H9 (cell line): Measurements from ENCODE around the gene CCM2. TPM values are rescaled to one million over a fixed set of nuclear protein-coding genes. Genes with fewer than 3 reads are reported as not detected.

Experiments
- DNase-seq: peaks from one replicate; pipeline ENCODE4 v3.0.0-alpha.2; 2017
- H2AFZ ChIP-seq: one replicate; pipeline ENCODE4 v1.6.1; 2013; ENCODE audit warnings: mild to moderate bottlenecking, low read length, control low read depth, moderate library complexity
- H2AK5ac ChIP-seq: 2 replicates; pipeline ENCODE4 v1.6.1; 2013; ENCODE audit warnings: low read length, control low read depth, mixed read lengths; ENCODE audit not compliant: insufficient read length
- H2BK120ac ChIP-seq: one replicate; pipeline ENCODE4 v1.6.1; 2013; ENCODE audit warnings: low read depth, mild to moderate bottlenecking, low read length, control low read depth, inconsistent platforms; ENCODE audit not compliant: poor library complexity, severe bottlenecking
- H2BK12ac ChIP-seq: 2 replicates; pipeline ENCODE4 v1.6.1; 2013; ENCODE audit warnings: low read length, control low read depth, mixed read lengths, low read depth; ENCODE audit not compliant: insufficient read length
- H2BK15ac ChIP-seq: 2 replicates; pipeline ENCODE4 v1.6.1; 2013; ENCODE audit warnings: low read depth, low read length, control low read depth
- H2BK20ac ChIP-seq: one replicate; pipeline ENCODE4 v1.6.1; 2013; ENCODE audit warnings: low read depth, mild to moderate bottlenecking, low read length, control low read depth, inconsistent platforms; ENCODE audit not compliant: poor library complexity, severe bottlenecking
- H2BK5ac ChIP-seq: 2 replicates; pipeline ENCODE4 v1.6.1; 2013; ENCODE audit warnings: low read length, control low read depth, mixed read lengths; ENCODE audit not compliant: insufficient read length
- H3K14ac ChIP-seq: 2 replicates; pipeline ENCODE4 v1.6.1; 2013; ENCODE audit warnings: low read length, control low read depth; ENCODE audit not compliant: insufficient read depth
- H3K18ac ChIP-seq: 2 replicates; pipeline ENCODE4 v1.6.1; 2013; ENCODE audit warnings: low read depth, mild to moderate bottlenecking, mixed read lengths, low read length, control low read depth; ENCODE audit not compliant: insufficient read length
- H3K23ac ChIP-seq: 2 replicates; pipeline ENCODE4 v1.6.1; 2013; ENCODE audit warnings: low read length, control low read depth, mixed read lengths, low read depth; ENCODE audit not compliant: insufficient read length
- H3K23me2 ChIP-seq: 2 replicates; pipeline ENCODE4 v1.6.1; 2013; ENCODE audit warnings: low read depth, mild to moderate bottlenecking, mixed read lengths, low read length, control low read depth; ENCODE audit not compliant: insufficient read length, poor library complexity, severe bottlenecking
- H3K27ac ChIP-seq: 2 replicates; pipeline ENCODE4 v1.5.1; 2013; ENCODE audit warnings: low read length, control low read depth, mixed read lengths, low read depth; ENCODE audit not compliant: insufficient read length
- H3K27me3 ChIP-seq: 2 replicates; pipeline ENCODE4 v1.6.1; 2013; ENCODE audit warnings: low read length, control low read depth, inconsistent platforms; ENCODE audit not compliant: insufficient read depth
- H3K4ac ChIP-seq: 2 replicates; pipeline ENCODE4 v1.6.1; 2013; ENCODE audit warnings: low read depth, mild to moderate bottlenecking, control low read depth, inconsistent platforms, low read length, moderate library complexity
- H3K4me1 ChIP-seq: 2 replicates; pipeline ENCODE4 v1.6.1; 2013; ENCODE audit warnings: low read length, control low read depth, inconsistent platforms; ENCODE audit not compliant: insufficient read depth
- H3K4me2 ChIP-seq: 2 replicates; pipeline ENCODE4 v1.6.1; 2013; ENCODE audit warnings: low read length, control low read depth, mixed read lengths; ENCODE audit not compliant: insufficient read length, insufficient read depth
- H3K56ac ChIP-seq: 2 replicates; pipeline ENCODE4 v1.6.1; 2013; ENCODE audit warnings: low read depth, mild to moderate bottlenecking, mixed read lengths, low read length, control low read depth; ENCODE audit not compliant: insufficient read length
- H3K79me1 ChIP-seq: 2 replicates; pipeline ENCODE4 v1.6.1; 2013; ENCODE audit warnings: low read depth, mild to moderate bottlenecking, moderate library complexity, low read length, control low read depth, inconsistent platforms; ENCODE audit not compliant: insufficient read depth, poor library complexity, severe bottlenecking
- H3K79me2 ChIP-seq: 2 replicates; pipeline ENCODE4 v1.6.1; 2013; ENCODE audit warnings: low read length, control low read depth, inconsistent platforms; ENCODE audit not compliant: insufficient read depth
- H3K9ac ChIP-seq: 2 replicates; pipeline ENCODE4 v1.6.1; 2013; ENCODE audit warnings: low read length, control low read depth, mixed read lengths; ENCODE audit not compliant: insufficient read length; ENCODE audit errors: extremely low read depth
- H3K9me3 ChIP-seq: one replicate; pipeline ENCODE4 v1.6.1; 2013; ENCODE audit warnings: low read depth, low read length, inconsistent platforms; ENCODE audit not compliant: control insufficient read depth
- H3T11ph ChIP-seq: one replicate; pipeline ENCODE4 v1.6.1; 2013; ENCODE audit warnings: mild to moderate bottlenecking, low read length, control low read depth, inconsistent platforms
- H4K20me1 ChIP-seq: one replicate; pipeline ENCODE4 v1.6.1; 2013; ENCODE audit not compliant: control insufficient read depth, insufficient read length, insufficient read depth
- H4K5ac ChIP-seq: 2 replicates; pipeline ENCODE4 v1.6.1; 2013; ENCODE audit warnings: low read depth, mild to moderate bottlenecking, mixed read lengths, low read length, control low read depth; ENCODE audit not compliant: insufficient read length
- H4K8ac ChIP-seq: replicated peaks from 2 replicates; pipeline ENCODE4 v1.6.1; 2013; ENCODE audit warnings: low read length, control low read depth, mixed read lengths, low read depth; ENCODE audit not compliant: insufficient read length
- H4K91ac ChIP-seq: 2 replicates; pipeline ENCODE4 v1.6.1; 2013; ENCODE audit warnings: low read depth, mild to moderate bottlenecking, moderate library complexity, mixed read lengths, low read length, control low read depth; ENCODE audit not compliant: insufficient read length
- H3K27ac Mint-ChIP-seq, 3 experiments: 2 replicates in 2 of 3; 3 replicates in 1 of 3; pipeline ENCODE4 v1.8.0; 2020 to 2021; ENCODE audit warnings: mixed read lengths in 3 of 3, mild to moderate bottlenecking in 1 of 3, moderate library complexity in 1 of 3
- H3K27me3 Mint-ChIP-seq: 2 replicates; pipeline ENCODE4 v1.8.0; 2021; ENCODE audit warnings: low read depth, mild to moderate bottlenecking, moderate library complexity, mixed read lengths
- H3K36me3 Mint-ChIP-seq, 3 experiments: 2 replicates in 2 of 3; 3 replicates in 1 of 3; pipeline ENCODE4 v1.8.0; 2020 to 2021; ENCODE audit warnings: low read depth in 3 of 3, mixed read lengths in 3 of 3; ENCODE audit not compliant: insufficient read depth in 1 of 3
- H3K4me1 Mint-ChIP-seq, 2 experiments: 2 replicates each; pipeline ENCODE4 v1.8.0; 2020; ENCODE audit warnings: mixed read lengths in 2 of 2
- H3K4me3 Mint-ChIP-seq, 2 experiments: 2 replicates in 1 of 2; 3 replicates in 1 of 2; pipeline ENCODE4 v1.8.0; 2020 to 2021; ENCODE audit warnings: mild to moderate bottlenecking in 2 of 2, mixed read lengths in 2 of 2, moderate library complexity in 1 of 2
- H3K9me3 Mint-ChIP-seq, 2 experiments: 2 replicates in 1 of 2; 3 replicates in 1 of 2; pipeline ENCODE4 v1.8.0; 2020; ENCODE audit warnings: mild to moderate bottlenecking in 2 of 2, mixed read lengths in 2 of 2, moderate library complexity in 1 of 2
- CTCF ChIP-seq: fragments of 200-600 bp; sonication (generic); conservative IDR thresholded peaks from 3 replicates; pipeline ENCODE4 v1.8.0; 2021; ENCODE audit warnings: antibody characterized with exemption, mild to moderate bottlenecking
- WGBS: extraction: QIAGEN DNeasy Blood & Tissue Kit; methylation state at CpG from one replicate; pipeline ENCODE4 v1.1.7; 2013; ENCODE audit warnings: missing lambda C conversion rate, low lambda C conversion rate, mixed read lengths; ENCODE audit not compliant: insufficient read length; ENCODE audit errors: extremely low coverage; 5-methylcytosine and 5-hydroxymethylcytosine counted together
- total RNA-seq: library from RNA; stranded (reverse); gene quantifications from 2 replicates; pipeline ENCODE4 v1.2.1, GENCODE V29; 2021

CCM2 gene
- total RNA-seq, 1 experiment from 2014 or later = 30.4 TPM

- H3K4me2 ChIP-seq = peak within 1 kb of the TSS; percentile 22
- H2BK120ac ChIP-seq = no peak within 1 kb of the TSS
- no peak within 1 kb of the TSS for H3K4ac ChIP-seq
- no peak within 1 kb of the TSS for H3K56ac ChIP-seq
- H2BK15ac ChIP-seq = no peak within 1 kb of the TSS
- H3K23ac ChIP-seq = no peak within 1 kb of the TSS
- peaks cover 14 to 15% of the 10 kb centered on the region in 2 experiments for H3K4me1 Mint-ChIP-seq
- no peak within 1 kb of the TSS for H2BK5ac ChIP-seq
- DNase-seq = no peak
- H3K27ac ChIP-seq = no peak within 1 kb of the TSS
- H3K79me1 ChIP-seq = no peaks in the 10 kb centered on the region
- H3K14ac ChIP-seq = no peak within 1 kb of the TSS
- no peak within 1 kb of the TSS for H4K5ac ChIP-seq
- H4K20me1 ChIP-seq = no peaks in the 10 kb centered on the region
- no peak within 1 kb of the TSS for H3K18ac ChIP-seq
- peaks cover 29% of the 10 kb centered on the region for H3K27me3 Mint-ChIP-seq
- no peaks in the 10 kb centered on the region for H3K27me3 ChIP-seq
- no peak within 1 kb of the TSS for H2AK5ac ChIP-seq
- WGBS = no CpG with 5 or more reads among the region's 50 CpGs
- no peak for TF ChIP-seq CTCF
- H2BK20ac ChIP-seq = no peak within 1 kb of the TSS
- no peak within 1 kb of the TSS for H2AFZ ChIP-seq
- H3K9me3 Mint-ChIP-seq = peaks cover 0 to 2% of the 10 kb centered on the region in 2 experiments; a peak in 1 of 5 replicates
- H3K9me3 ChIP-seq = no peaks in the 10 kb centered on the region
- H3T11ph ChIP-seq = no peak within 1 kb of the TSS
- no peaks in the 10 kb centered on the region for H3K36me3 Mint-ChIP-seq
- H3K23me2 ChIP-seq = no peaks in the 10 kb centered on the region
- no peak within 1 kb of the TSS for H3K27ac Mint-ChIP-seq
- H3K79me2 ChIP-seq = no peaks in the 10 kb centered on the region
- peak within 1 kb of the TSS; percentile 70 to 86 for H3K4me3 Mint-ChIP-seq
- no peak within 1 kb of the TSS for H3K9ac ChIP-seq
- peaks cover 3% of the 10 kb centered on the region; the same call in 1 of the 2 replicates for H3K4me1 ChIP-seq
- H2BK12ac ChIP-seq = no peak within 1 kb of the TSS
- H4K91ac ChIP-seq = no peak within 1 kb of the TSS
- no peak within 1 kb of the TSS for H4K8ac ChIP-seq
Observed at GRCh38 chr7:45088821-45089340, 88.9 kb downstream of the CCM2 start, which contains the start of gene NACAD. Gene NACAD, minus strand, starts transcription at chr7:45088969. Its CDS starts 75 bp downstream, at chr7:45088894.
